Activated CD4-positive, CD25-positive, alpha-beta regulatory T cell treated with anti-CD3 and anti-CD28 coated beads, Interleukin-2, amount 50 U/mL, for 24 hours (primary cell): Measurements from ENCODE around the gene GRIA3.
"Not testable (repeated sequence)": the region's sequence is repeated elsewhere in the genome, so short reads cannot be mapped to it uniquely, and the experiment has no call there.

Source experiments
- ATAC-seq, 2 donors: fragments of 150-1000 bp; cut with Tn5 transposase; one replicate each; pipeline ENCODE4 v1.10.0; 2021; ENCODE audit warnings: mild to moderate bottlenecking in 1 of 2, moderate library complexity in 1 of 2

Gene GRIA3

GRCh38 chrX:123358457-123358856 lies 174.4 kb downstream of the GRIA3 start:
- ATAC-seq: no peak

- no peak for ATAC-seq
Observed at GRCh38 chrX:123361371-123361770, 177.3 kb downstream of the GRIA3 start.

- ATAC-seq: not testable (repeated sequence)
Observed at GRCh38 chrX:123386196-123386595, 202.1 kb downstream of the GRIA3 start.

- ATAC-seq: no peak
Observed at GRCh38 chrX:123392921-123393320, 208.8 kb downstream of the GRIA3 start.

GRCh38 chrX:123399709-123400108 lies 215.6 kb downstream of the GRIA3 start:
- ATAC-seq: no peak

GRCh38 chrX:123405231-123405630 lies 221.2 kb downstream of the GRIA3 start:
- ATAC-seq: no peak

- ATAC-seq: no peak
Observed at GRCh38 chrX:123408821-123409737, 225.0 kb downstream of the GRIA3 start.

- no peak for ATAC-seq
Observed at GRCh38 chrX:123422875-123423274, 238.8 kb downstream of the GRIA3 start.

- no peak for ATAC-seq
Observed at GRCh38 chrX:123424546-123424945, 240.5 kb downstream of the GRIA3 start.

GRCh38 chrX:123425471-123425870 lies 241.4 kb downstream of the GRIA3 start:
- no peak for ATAC-seq

- no peak for ATAC-seq
Observed at GRCh38 chrX:123425904-123426303, 241.8 kb downstream of the GRIA3 start.

GRCh38 chrX:123432361-123433150 lies 248.5 kb downstream of the GRIA3 start:
- ATAC-seq: no peak

GRCh38 chrX:123436512-123437136 lies 252.5 kb downstream of the GRIA3 start:
- ATAC-seq: no peak

GRCh38 chrX:123439926-123440325 lies 255.8 kb downstream of the GRIA3 start:
- ATAC-seq: not testable (repeated sequence)

- no peak for ATAC-seq
Observed at GRCh38 chrX:123442764-123443163, 258.7 kb downstream of the GRIA3 start.

GRCh38 chrX:123447506-123447905 lies 263.4 kb downstream of the GRIA3 start:
- ATAC-seq: no peak

GRCh38 chrX:123449335-123449734 lies 265.3 kb downstream of the GRIA3 start:
- no peak for ATAC-seq

GRCh38 chrX:123450222-123450621 lies 266.1 kb downstream of the GRIA3 start:
- no peak for ATAC-seq

- ATAC-seq: no peak
Observed at GRCh38 chrX:123454712-123455431, 270.8 kb downstream of the GRIA3 start.

- ATAC-seq: no peak
Observed at GRCh38 chrX:123455693-123456092, 271.6 kb downstream of the GRIA3 start.

- ATAC-seq: no peak
Observed at GRCh38 chrX:123464709-123465108, 280.6 kb downstream of the GRIA3 start.

GRCh38 chrX:123468481-123468880 lies 284.4 kb downstream of the GRIA3 start:
- ATAC-seq: no peak
